C4-2B (cell line): Measurements from ENCODE around the gene SLC2A13.

ENCODE experiments used
- H3K27ac ChIP-seq: fragments of 450-650 bp; 2 replicates; pipeline ENCODE4 v1.5.1; 2017
- ZFX ChIP-seq: fragments of 450-650 bp; IDR thresholded peaks from 2 replicates; pipeline ENCODE4 v1.6.1; 2017
- TF ChIP-seq, protein P1 (sequence below): fragments of 450-650 bp; conservative IDR thresholded peaks from 2 replicates; pipeline ENCODE4 v1.5.1; 2017; ENCODE audit warnings: mild to moderate bottlenecking

The SLC2A13 gene

DNA sequence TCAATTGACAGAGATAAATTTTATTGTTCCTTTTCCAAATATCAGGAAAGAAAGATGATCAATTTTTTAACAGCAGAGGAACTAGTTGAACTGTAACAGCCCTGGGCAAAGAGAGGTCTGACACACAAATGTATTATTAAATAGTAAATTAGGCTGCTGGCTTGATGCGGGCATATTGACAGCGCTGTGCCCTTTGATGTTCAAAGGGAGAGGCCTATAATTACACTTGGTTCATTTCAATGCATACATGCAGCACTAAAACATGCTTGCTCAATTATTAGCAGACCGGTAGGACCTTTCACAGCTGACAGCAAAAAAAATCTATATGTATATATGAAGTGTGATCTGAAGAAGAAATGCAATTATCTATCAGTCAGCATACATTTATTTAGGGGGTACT, 219.8 kb downstream of the SLC2A13 start:
- no peak for TF ChIP-seq ZFX
- TF ChIP-seq, protein P1, sequence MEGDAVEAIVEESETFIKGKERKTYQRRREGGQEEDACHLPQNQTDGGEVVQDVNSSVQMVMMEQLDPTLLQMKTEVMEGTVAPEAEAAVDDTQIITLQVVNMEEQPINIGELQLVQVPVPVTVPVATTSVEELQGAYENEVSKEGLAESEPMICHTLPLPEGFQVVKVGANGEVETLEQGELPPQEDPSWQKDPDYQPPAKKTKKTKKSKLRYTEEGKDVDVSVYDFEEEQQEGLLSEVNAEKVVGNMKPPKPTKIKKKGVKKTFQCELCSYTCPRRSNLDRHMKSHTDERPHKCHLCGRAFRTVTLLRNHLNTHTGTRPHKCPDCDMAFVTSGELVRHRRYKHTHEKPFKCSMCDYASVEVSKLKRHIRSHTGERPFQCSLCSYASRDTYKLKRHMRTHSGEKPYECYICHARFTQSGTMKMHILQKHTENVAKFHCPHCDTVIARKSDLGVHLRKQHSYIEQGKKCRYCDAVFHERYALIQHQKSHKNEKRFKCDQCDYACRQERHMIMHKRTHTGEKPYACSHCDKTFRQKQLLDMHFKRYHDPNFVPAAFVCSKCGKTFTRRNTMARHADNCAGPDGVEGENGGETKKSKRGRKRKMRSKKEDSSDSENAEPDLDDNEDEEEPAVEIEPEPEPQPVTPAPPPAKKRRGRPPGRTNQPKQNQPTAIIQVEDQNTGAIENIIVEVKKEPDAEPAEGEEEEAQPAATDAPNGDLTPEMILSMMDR, result no peak

GRCh38 chr12:39884616-39885125, 221.2 kb downstream of the SLC2A13 start:
- H3K27ac ChIP-seq, result no peak overlapping the region
- TF ChIP-seq, protein P1, result no peak
- TF ChIP-seq ZFX, result no peak

More for the DNA sequence above, 219.8 kb downstream of the SLC2A13 start:
- H3K27ac ChIP-seq, result no peak overlapping the region

- TF ChIP-seq ZFX, result no peak
- TF ChIP-seq, protein P1, result no peak
Measured at GRCh38 chr12:39883411-39883810, 222.5 kb downstream of the SLC2A13 start.

DNA sequence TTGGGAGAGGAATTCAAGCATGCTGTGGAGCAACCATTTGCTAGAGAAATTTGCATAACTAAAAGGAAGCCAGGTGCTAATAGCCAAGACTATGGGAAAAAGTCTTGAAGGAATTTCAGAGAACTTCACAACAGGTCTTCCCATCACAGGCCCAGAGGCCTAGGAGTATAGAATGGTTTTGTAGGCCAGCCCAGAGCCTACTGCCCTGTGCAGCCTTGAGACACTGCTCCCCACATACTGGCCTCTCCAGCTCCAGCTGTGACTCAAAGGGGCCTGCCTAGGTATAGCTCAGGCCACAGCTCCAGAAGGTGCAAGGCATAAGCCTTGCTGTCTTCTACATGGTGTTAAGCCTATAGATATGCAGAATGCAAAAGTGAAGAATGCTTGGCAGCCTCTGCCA, 227.1 kb downstream of the SLC2A13 start:
- no peak overlapping the region for H3K27ac ChIP-seq
- TF ChIP-seq, protein P1, result no peak
- TF ChIP-seq ZFX, result no peak

More at GRCh38 chr12:39883411-39883810, 222.5 kb downstream of the SLC2A13 start:
- H3K27ac ChIP-seq, result no peak overlapping the region

DNA sequence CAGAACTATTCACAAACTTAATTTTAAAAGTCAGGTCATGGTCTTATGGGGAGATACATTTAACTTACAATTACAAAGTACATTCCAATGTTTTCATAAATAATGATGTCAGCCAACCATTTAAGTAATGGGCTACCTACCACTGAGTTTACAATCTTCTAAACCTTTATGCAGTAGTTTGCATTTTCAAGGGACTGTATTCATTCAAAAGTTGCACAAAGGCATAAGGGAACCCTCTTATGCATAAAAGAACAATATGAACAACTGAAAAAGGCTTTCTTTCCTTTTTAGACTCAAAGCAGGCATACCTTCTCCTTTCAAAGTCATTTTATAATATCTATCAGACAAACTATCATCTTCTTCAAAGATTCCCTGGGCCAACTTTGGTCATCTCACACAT, 230.2 kb downstream of the SLC2A13 start:
- TF ChIP-seq ZFX, result no peak
- TF ChIP-seq, protein P1, result no peak

GRCh38 chr12:39874785-39875184, 231.1 kb downstream of the SLC2A13 start:
- TF ChIP-seq ZFX, result no peak
- TF ChIP-seq, protein P1, result no peak
- no peak overlapping the region for H3K27ac ChIP-seq

More for the DNA sequence above, 230.2 kb downstream of the SLC2A13 start:
- no peak overlapping the region for H3K27ac ChIP-seq

DNA sequence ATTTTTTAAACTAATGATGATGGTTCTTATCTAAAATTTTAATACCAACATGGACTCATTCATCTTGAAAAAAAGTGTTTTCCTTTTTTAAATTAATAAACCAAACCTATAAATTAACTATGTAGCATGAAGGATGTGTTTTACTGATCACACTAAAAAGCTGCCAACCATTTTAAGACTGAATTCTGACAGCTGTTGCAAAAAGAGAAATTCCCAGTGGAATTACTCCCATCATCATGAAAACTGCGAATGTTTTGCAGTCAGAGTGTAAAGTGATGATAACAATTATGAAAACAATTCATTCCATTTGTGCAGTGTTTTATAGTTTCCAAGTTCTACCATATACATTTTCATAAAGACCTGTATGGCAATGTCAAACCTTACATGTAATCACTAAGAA, 232.8 kb downstream of the SLC2A13 start:
- TF ChIP-seq, protein P1, result no peak
- TF ChIP-seq ZFX, result no peak
- H3K27ac ChIP-seq, result no peak overlapping the region
